T-helper 2 cell treated with Interferon-gamma antibody and Interleukin-4, amounts not matched to agents 100 ng/mL and 5 ng/mL, for 36 hours (primary cell): ENCODE results near the gene COX7B2. TPM values are rescaled to one million over a fixed set of nuclear protein-coding genes. Genes with fewer than 3 reads are reported as not detected.

Experiments
- intact Hi-C: fragments of 100-400 bp; cut with micrococcal nuclease; formaldehyde crosslinking; loops from one replicate; pipeline ENCODE4 v1.15.1; 2023
- total RNA-seq: library from RNA; stranded (reverse); gene quantifications from 2 replicates; pipeline ENCODE4 v1.2.3, GENCODE V29; 2022

The COX7B2 gene
- total RNA-seq, 1 donor from 2014 or later: not detected

- intact Hi-C loops: no loop called here
Measured at GRCh38 chr4:46730075-46730474, 179.0 kb downstream of the COX7B2 start.

GRCh38 chr4:46720055-46720454 is 189.0 kb downstream of the COX7B2 start:
- intact Hi-C loops: no loop called here

- intact Hi-C loops: no loop called here
Measured at GRCh38 chr4:46717950-46718349, 191.1 kb downstream of the COX7B2 start.

DNA sequence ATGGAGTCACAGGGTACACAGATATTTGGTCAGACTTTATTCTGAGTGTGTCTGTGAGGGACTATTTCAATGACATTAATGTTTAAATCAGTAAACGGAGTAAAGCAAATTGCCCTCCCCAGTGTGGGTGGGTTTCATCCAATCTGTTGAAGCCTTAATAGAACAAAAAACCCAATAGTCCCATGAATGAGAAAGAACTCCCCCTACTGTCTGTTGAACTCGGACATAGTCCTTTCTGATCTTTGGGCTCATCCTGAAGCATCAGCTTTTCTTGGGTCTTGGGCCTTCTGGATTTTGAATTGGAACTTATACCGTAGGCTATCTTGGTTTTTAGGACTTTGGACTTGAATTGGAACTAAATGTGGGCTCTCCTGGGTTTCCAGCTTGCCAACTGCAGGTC is 193.6 kb downstream of the COX7B2 start:
- intact Hi-C loops: no loop called here

- intact Hi-C loops: no loop called here
Measured at GRCh38 chr4:46698891-46699290, 210.2 kb downstream of the COX7B2 start.

Other genes with a start within 250 kb of the COX7B2 start
- not detected in 2 replicates for gene GABRA4, start 84.3 kb upstream of the COX7B2 start, total RNA-seq
- gene GABRB1, start 122.3 kb upstream of the COX7B2 start, total RNA-seq: not detected in 2 replicates